Activated gamma-delta T cell treated with Interleukin-2 at 50 U/mL for 16 hours (primary cell): ENCODE data around the gene AK5.

Source experiments
- DNase-seq: peaks from one replicate; pipeline ENCODE4 v3.0.0-alpha.2; 2020

Gene AK5

GRCh38 chr1:77355010-77355409 lies 73.2 kb downstream of the AK5 start:
- DNase-seq = no peak

GRCh38 chr1:77356136-77356535 lies 74.3 kb downstream of the AK5 start:
- no peak for DNase-seq

DNA sequence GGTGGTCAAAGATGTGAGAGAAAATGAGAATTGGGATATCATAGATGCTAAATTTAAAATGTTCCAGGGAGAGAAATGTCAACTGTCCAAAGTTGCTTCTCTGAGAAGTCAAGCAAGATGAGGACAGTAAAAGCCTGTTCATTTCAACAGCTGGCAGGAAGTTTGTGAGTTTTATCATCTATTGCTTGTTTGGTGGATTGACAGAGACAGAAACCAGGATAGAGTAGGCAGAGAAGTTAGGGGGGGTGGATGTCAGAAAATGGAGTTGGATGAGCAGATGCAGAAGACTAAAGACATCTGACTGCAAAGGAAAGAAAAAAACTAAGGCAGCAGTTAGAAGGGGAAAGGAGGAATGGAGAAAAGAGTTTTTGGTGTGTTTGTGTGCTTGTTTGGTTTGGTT lies 78.4 kb downstream of the AK5 start:
- DNase-seq = no peak

DNA sequence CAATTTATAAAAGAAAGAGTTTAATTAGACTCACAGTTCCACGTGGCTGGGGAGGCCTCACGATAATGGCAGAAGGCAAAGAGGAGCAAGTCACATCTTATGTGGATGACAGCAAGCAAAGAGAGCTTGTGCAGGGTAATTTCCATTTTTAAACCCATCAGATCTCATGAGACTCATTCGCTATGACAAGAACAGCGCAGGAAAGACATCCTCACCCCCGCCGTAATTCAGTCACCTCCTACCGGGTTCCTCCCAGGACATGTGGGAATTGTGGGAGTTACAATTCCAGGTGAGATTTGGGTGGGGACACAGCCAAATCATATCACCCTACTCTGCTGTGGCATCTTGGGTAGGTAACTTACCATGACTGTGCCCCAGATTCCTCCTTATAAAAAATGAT lies 79.8 kb downstream of the AK5 start:
- DNase-seq = no peak

DNA sequence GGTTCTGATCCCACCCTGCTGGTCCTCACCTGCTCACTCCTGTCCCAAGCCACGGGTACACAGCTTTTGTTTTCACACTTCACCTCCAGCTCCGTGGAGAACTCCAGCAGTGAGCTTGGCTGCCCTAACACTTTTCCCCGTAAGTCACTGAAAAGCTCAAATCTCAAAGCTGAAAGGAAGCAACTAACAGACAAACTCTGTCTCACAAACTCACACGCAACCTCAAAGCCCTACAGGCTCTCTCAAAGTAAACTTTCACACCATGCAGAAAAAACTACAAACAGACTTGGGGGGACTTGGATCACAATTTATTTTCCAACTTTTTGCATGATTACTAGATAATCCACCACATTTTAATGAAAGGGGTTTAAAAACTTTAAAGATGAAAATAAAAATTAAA lies 88.3 kb downstream of the AK5 start:
- no peak for DNase-seq

DNA sequence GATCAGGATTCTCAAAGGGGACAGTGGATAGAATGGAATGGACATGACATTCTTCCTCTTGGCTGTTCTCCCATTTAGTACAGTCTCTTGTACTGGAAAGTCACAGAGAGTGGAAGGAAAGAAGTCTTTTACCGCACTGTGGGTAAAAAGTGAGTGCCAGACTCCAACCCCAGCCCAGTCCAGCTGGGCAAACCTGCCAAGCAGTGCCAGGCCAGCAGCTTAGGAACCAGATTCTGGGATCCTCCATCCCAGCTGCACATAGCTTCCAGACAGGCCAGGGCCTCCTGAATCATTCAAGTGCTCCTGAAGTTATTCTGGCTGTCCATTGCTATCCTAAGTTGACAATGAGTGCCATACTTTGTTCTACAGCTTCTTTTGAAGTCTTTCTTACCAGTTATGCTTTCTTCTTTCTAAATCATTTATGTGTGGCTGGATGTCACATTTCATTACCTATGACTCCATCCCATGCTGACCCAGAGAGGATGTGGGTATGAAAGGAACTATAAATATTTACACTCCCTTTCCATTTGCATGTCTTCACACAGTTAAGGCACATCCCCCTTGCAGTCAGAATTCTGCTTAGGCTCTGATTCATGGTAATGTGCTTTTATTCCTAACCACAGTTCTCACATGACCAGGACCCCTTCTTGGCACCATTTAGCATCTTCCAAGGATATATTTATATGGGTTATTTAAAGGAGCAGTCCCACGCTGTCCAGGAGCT lies 88.9 kb downstream of the AK5 start:
- no peak for DNase-seq

DNA sequence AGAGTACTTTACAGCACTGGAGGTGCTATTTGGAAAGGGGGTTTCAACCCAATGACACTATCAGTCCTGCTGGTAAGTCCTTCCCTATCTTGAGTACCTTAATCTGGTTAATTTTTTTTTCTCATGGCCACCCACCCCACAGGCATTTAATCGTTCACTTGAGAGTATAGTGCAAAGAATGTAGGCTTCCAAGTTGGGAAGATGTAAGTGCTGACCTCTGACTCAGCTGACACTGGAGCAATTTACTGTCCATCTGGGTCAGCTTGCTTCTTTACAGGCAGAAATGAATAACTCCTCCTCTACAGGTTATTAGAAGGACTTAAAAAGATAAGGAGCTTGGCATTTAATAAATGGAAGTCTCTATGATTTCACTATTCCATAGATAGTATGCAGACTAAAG lies 89.6 kb downstream of the AK5 start:
- DNase-seq = no peak

DNA sequence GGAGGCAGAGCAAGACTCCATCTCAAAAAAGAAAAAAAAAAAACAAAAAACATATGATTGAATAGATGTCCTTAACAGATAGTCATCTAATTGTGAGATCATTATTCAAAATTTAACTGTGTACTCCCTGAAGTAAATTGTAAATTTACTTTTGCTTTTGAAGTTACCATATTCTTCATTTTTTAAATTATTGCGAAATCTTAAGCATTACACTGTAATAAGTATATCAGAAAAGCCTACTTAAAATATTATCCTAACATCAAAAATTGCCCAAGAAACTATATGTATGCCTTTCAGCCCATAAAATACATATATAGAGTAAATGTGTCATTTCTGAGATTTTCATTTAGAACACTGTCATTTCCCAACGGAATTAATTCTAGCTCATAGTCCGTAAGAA lies 91.9 kb downstream of the AK5 start:
- DNase-seq = no peak

GRCh38 chr1:77375541-77375940 lies 93.7 kb downstream of the AK5 start:
- no peak for DNase-seq

DNA sequence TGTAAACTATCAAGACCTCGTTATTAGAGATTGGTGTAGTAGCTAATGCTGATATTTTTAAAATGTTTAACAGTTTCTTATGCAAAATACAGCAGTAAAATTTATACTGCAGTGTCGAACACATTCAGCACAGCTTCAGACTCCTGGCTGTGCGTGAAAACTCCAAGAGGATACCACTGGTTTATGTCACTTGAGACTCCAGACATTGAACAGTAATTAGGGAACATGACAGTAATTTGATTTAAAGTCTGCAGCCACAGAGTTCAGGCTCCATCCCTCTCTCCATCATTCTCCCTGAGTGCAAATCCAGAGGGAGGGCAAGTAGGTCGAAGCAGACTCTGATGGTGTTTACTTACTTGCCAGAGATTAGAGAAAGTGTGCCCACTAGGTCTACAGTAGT lies 94.2 kb downstream of the AK5 start:
- DNase-seq = no peak

GRCh38 chr1:77378723-77379535 lies 97.1 kb downstream of the AK5 start:
- no peak for DNase-seq

- no peak for DNase-seq
Measured at GRCh38 chr1:77382366-77382765, 100.5 kb downstream of the AK5 start.

- no peak for DNase-seq
Measured at GRCh38 chr1:77383236-77383635, 101.4 kb downstream of the AK5 start.

DNA sequence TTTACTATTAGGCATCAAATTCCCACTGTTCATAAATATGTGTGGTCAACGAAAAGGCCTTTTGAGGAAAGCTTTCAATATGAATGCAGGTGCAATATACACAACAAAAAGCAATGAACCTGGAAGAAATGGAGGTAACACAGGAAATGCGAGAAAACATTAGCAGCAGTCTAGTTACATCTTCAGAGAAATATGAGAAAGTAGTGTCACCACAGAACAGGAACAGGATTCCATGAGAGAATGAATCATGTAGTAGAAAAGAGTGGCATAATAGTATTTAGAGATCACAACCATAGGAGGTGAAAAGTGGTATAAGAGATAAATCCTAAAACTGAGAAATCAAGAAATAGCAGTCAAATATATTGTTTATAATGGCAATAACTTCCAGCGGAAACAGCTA lies 103.7 kb downstream of the AK5 start:
- no peak for DNase-seq

- no peak for DNase-seq
Measured at GRCh38 chr1:77386276-77386675, 104.5 kb downstream of the AK5 start.

DNA sequence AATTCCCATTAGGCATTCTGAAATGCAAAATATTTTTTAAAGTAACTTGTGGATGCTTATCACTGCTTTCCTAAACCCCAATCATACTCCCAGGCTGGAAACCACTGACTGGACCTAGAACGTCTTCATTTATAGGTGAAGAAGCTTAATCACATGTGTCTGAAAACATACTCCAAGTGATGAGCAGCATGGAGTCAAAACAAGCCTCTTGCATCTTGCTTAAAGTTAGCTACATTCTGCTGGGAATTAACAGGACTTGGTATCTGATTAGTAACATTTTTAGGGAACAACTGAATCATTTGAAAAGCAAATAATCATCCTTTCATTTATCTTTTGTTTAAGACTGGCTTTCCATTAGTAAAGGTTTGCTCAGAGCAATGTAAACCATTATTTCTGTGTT lies 105.7 kb downstream of the AK5 start:
- no peak for DNase-seq

DNA sequence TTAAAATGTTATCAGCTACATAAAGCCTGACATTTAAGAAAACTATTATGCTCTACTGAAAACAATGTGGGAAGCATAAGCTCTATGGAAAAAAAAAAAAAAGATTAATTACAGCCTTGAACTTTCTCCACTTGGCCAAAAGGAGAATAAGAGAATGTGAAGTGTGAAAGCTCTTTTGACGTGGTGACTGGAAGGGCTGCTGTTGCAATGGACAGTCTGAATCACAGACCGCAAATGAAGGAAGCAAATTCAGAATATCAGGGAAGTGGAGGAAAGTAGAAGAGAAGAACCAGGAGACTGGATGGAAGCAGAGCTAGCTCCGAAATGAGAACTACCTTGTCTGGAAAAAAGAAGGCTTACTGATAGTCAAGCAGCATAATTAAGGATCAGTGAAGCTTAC lies 106.8 kb downstream of the AK5 start:
- no peak for DNase-seq

DNA sequence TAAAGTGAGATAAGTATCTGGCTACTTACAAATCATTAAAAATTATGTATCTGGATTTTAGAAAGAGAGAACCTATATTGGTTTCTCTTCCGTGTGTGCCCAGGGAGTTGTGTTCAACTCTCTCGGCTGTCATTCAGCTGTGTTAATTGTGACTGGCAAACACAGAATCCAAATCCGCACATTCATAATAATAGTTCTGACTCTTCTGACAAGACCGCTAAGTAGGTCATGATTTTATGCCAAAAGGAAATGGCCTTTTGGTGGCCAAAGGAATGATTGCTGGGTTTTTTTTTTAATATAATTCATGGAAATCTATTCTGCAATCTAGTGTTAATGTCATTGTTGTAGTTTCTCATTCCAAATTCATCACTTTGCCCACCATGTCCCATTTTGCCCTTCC lies 110.7 kb downstream of the AK5 start:
- no peak for DNase-seq

- no peak for DNase-seq
Measured at GRCh38 chr1:77394166-77394565, 112.3 kb downstream of the AK5 start.

- no peak for DNase-seq
Measured at GRCh38 chr1:77395051-77395450, 113.2 kb downstream of the AK5 start.

- DNase-seq = no peak
Measured at GRCh38 chr1:77398152-77398551, 116.3 kb downstream of the AK5 start.

DNA sequence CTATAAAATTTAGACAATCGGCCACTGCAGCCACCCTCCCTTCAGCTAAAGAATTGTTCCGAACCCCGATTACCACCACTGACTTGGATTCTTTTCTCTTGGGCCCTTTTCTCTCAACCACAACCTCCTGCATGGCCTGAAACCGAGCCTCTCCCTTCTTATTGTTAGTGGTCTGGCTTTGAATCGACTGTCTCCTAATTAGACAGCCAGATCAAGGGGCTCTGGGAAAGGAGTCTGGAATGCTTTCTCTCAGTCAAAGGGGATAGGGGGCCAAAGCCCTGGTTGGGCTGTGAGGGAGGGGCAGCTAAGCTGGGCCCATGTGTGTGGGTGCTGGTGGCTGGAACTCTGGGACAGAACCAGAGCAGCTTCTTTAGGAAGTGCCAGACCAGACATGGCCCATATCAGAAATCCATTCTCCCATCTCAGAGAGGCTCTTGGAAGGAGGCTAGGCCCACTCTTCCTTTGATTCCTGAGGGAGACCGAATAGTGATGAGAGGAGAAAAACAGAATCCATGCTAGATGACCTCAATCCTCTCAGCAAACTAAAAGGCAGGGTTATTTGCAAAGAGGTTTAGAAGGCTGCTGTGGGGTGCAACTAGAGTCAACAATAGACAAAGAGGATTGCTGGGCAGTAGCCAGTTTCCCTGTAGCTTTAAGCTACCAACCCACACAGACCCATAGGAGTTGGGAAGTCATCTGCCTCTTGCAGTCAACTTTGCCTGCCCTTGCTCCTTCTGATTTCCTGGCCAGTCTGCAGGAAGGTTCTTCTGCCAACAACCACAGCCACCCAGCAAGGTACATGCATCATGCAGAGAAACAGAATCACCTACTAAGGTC lies 117.6 kb downstream of the AK5 start:
- DNase-seq = no peak

GRCh38 chr1:77400781-77401180 lies 119.0 kb downstream of the AK5 start:
- DNase-seq = no peak

- no peak for DNase-seq
Measured at GRCh38 chr1:77401384-77401783, 119.6 kb downstream of the AK5 start.
